Thymus (tissue), 11 donors: Measurements from ENCODE around the gene SORBS1. TPM values are rescaled to one million over a fixed set of nuclear protein-coding genes. Genes with fewer than 3 reads are reported as not detected.

Source experiments
- DNase-seq, 9 donors: peaks; one replicate each; pipeline ENCODE4 v3.0.0-alpha.2; 2013; ENCODE audit warnings: low spot score in 9 of 9, low read depth in 6 of 9, missing footprints in 1 of 9
- H3K27ac ChIP-seq, 2 donors: one replicate each; pipeline ENCODE4 v1.5.1; 2013; ENCODE audit warnings: control low read depth in 1 of 2, low read depth in 1 of 2, low read length in 1 of 2, mild to moderate bottlenecking in 1 of 2, moderate library complexity in 1 of 2
- H3K27me3 ChIP-seq, 2 donors: one replicate each; pipeline ENCODE4 v1.5.1; 2013; ENCODE audit warnings: low read length in 1 of 2; ENCODE audit not compliant: control insufficient read depth in 2 of 2, insufficient read depth in 1 of 2
- H3K36me3 ChIP-seq, 2 donors: one replicate each; pipeline ENCODE4 v1.5.1; 2013; ENCODE audit warnings: low read length in 1 of 2, mild to moderate bottlenecking in 1 of 2, moderate library complexity in 1 of 2; ENCODE audit not compliant: control insufficient read depth in 2 of 2, insufficient read depth in 2 of 2
- H3K4me1 ChIP-seq, 2 donors: one replicate each; pipeline ENCODE4 v1.5.1; 2013; ENCODE audit warnings: low read length in 2 of 2; ENCODE audit not compliant: control insufficient read depth in 2 of 2, insufficient read depth in 2 of 2
- H3K4me3 ChIP-seq, 2 donors: one replicate each; pipeline ENCODE4 v1.5.1; 2013; ENCODE audit warnings: low read length in 2 of 2, control low read depth in 1 of 2, mild to moderate bottlenecking in 1 of 2
- H3K9me3 ChIP-seq, 2 donors: one replicate each; pipeline ENCODE4 v1.5.1; 2013; ENCODE audit warnings: low read length in 1 of 2, mild to moderate bottlenecking in 1 of 2; ENCODE audit not compliant: control insufficient read depth in 2 of 2, insufficient read depth in 1 of 2
- WGBS: extraction: QIAGEN DNeasy Blood & Tissue Kit; methylation state at CpG from one replicate; pipeline ENCODE4 v1.1.7; 2013; 5-methylcytosine and 5-hydroxymethylcytosine counted together
- polyA plus RNA-seq: library from polyadenylated mRNA; stranded (reverse); fragments of 200-250 nt; gene quantifications from one replicate; pipeline ENCODE4 v1.2.3, GENCODE V29; 2013
- total RNA-seq: library from RNA; stranded (reverse); fragments of 120-200 nt; gene quantifications from one replicate; pipeline ENCODE4 v1.2.4, GENCODE V29; 2013
- donor health status: healthy.

Gene SORBS1
- total and polyA plus RNA-seq, 2 donors = 1.9 to 25.3 TPM

DNA sequence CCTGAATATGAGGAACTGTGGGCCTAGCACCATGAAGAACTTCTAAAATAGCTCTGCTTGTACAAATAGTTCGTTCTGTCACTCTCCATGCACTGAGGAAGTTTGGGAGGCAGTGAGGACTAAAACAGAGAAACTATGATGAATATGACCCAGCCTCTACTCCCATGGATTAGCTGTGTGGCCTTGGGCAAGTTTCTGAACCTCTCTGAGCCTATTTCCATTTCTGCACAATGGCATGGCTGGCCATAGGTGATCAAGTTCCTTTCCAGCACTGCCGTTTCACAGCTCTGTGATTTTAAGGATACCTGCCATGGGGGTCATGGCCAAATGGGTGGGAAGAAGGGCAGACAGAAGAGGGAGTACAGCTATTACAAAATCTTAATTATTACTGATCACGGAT is 57.6 kb downstream of the SORBS1 start:
- H3K9me3 ChIP-seq = no peaks in the 10 kb centered on the region
- no peak for DNase-seq
- H3K4me3 ChIP-seq = no peak overlapping the region
- no peaks in the 10 kb centered on the region for H3K36me3 ChIP-seq
- no peak overlapping the region for H3K27ac ChIP-seq
- no peaks in the 10 kb centered on the region for H3K27me3 ChIP-seq
- no peaks in the 10 kb centered on the region for H3K4me1 ChIP-seq
- WGBS = 93% methylated on average over 3 of the region's 3 CpGs

DNA sequence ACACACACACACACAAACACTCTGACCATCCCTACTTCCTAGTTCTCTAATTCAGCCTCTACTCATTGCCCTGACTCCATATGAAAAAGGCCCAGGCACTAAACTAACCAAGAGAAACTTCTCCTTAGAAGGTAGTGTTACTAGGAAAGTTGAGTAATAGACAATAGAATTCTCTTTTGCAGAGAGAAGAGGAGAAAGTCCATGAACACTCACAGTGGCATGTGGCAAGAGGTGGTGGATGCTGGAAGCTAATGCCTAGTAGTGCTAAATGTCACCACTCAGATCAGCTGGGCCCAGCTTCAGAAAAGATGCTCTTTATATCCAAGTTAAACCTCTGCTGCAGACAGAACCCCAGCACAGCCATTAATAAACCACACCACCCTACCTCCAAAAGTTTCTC is 58.2 kb downstream of the SORBS1 start:
- Histone ChIP-seq H3K4me1 (no peaks in the 10 kb centered on the region), H3K27me3 (no peaks in the 10 kb centered on the region), H3K9me3 (no peaks in the 10 kb centered on the region), H3K36me3 (no peaks in the 10 kb centered on the region), H3K4me3 (no peak overlapping the region), H3K27ac (no peak overlapping the region)
- DNase-seq = no peak

DNA sequence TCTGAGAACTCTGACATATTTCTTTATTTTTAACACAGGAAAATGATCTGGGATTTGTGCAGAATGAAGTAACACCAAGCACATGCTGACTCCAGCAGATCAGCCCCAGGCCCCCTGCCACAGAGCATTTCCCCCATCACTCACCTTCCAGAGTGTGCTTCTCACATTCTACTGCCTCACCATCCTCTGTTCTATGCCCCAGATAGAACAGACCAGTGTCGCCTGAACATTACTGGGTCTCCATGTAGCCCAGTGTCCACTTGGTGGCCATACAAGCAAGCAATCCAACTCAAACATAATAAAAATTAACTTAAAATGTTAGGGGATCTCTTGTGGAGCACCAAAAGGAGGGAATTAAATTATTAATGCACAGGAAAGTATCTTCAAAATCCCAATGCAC is 58.8 kb downstream of the SORBS1 start:
- no peak overlapping the region for H3K27ac ChIP-seq
- H3K4me3 ChIP-seq = no peak overlapping the region
- no peaks in the 10 kb centered on the region for H3K27me3 ChIP-seq
- H3K9me3 ChIP-seq = no peaks in the 10 kb centered on the region
- no peaks in the 10 kb centered on the region for H3K4me1 ChIP-seq
- H3K36me3 ChIP-seq = no peaks in the 10 kb centered on the region
- DNase-seq = no peak
- WGBS = 100% methylated on average over 1 of the region's 1 CpG

DNA sequence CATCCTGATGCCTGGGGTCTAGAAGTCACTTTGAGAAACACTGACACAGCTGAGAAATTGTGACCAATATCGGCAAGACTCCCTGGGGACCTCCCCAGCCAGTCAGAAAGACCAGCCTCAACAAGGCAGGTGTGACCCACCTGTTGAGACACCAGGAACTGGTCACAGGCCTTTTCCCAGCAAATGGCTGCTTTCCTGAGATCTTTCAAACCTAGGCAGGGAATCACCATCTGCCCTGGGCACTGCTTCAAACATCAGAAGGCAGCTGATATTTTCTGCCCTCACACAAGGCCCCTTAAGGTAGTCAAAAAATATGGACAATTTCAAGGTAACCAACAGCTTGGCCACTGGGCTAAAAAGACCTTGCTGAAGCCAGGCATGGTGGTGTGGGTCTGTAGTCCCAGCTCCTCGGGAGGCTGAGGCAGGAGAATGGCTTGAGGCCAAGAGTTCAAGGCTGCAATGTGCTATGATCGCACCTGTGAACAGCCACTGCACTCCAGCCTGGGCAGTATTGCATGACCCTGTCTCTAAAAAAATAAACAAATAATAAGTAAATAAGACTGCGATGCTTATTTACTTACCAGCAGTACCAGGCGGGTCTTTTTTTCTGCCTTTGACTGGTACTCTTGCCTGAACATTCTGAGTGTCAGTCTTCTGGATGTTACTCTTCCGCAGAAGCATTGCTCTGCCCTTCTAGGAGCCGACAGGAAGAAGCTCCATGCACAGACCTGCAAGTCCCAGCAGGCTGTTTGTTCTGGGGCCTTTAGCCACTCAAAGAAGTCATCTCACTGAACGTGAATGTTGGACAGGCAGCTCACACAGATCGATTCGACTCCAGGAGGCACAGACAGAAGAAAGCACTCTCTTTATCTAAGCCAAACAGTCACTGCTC is 59.7 kb downstream of the SORBS1 start:
- Histone ChIP-seq H3K9me3 (no peaks in the 10 kb centered on the region), H3K36me3 (no peaks in the 10 kb centered on the region), H3K27ac (peak overlapping the region in 1 of 2 donors; percentile 8), H3K4me3 (no peak overlapping the region), H3K27me3 (no peaks in the 10 kb centered on the region), H3K4me1 (no peaks in the 10 kb centered on the region)
- WGBS = 73% methylated on average over 10 of the region's 10 CpGs
- no peak for DNase-seq

DNA sequence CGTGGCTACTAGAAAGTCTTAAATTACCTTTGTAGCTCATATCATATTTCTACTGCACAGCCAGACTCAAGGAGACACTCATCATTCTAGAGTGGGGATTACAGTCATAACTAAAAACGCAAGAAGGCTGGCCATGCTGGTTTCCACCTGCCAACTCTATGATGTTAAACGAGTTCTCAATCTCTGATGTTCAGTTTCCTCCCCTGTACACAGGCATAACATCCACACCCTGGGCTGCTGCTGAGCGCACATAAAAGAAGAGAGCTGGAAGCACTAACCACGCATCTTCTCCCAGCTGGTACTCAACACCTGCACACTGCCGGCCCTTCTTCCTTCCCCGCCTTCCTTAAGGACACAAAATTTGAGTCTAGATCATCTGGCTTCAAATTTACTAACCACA is 60.5 kb downstream of the SORBS1 start:
- Histone ChIP-seq H3K27me3 (no peaks in the 10 kb centered on the region), H3K4me1 (no peaks in the 10 kb centered on the region), H3K4me3 (no peak overlapping the region), H3K9me3 (no peaks in the 10 kb centered on the region), H3K27ac (no peak overlapping the region), H3K36me3 (no peaks in the 10 kb centered on the region)
- WGBS = 41% methylated on average over 7 of the region's 7 CpGs
- peak in 1 of 9 donors; percentile 22 for DNase-seq

DNA sequence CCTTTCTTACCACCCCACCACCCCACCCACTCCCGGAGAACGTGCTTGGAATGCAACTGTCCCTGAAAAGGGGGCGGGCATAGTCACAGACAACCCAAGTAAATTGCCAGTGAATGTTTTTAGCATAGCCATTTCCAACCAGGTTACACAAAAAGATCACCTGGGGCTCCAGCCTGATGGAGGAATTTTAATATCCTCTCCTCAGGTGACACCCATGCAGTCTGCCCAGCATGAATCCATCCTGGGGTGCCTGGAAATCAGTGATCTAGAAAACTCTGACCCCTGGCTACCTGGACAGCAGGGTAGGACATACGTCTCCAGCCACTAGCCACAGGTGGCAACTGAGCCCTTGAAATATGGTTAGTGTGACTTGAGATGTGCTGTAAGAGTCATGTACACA is 61.1 kb downstream of the SORBS1 start:
- Histone ChIP-seq H3K27ac (no peak overlapping the region), H3K27me3 (no peaks in the 10 kb centered on the region), H3K4me3 (no peak overlapping the region), H3K36me3 (no peaks in the 10 kb centered on the region), H3K4me1 (no peaks in the 10 kb centered on the region), H3K9me3 (no peaks in the 10 kb centered on the region)
- whole genome bisulfite sequencing = 96% methylated on average over 4 of the region's 4 CpGs
- DNase-seq = no peak

DNA sequence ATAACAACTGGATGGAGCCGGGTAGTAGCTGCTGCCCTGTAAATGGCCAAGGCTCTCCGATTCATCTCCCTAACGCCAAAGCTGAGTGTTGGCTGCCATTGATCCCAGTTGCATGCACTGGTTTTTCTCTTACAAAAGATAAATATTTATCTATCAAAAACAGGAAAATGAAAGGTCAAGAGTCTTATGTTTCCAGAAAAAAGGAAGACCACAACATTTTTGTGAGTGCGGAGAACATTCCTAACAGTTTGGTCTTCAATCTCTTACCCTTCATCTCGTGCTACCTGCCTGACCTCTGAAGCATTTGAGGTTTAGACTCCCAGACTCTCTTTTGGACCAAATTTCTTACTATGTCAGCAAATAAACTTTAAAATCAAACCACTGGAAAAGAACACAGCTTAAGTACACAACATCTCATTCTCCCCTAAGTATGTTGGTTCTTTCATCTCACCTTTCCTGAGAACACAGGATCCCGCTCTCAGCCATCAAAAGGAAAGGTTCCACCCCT is 61.6 kb downstream of the SORBS1 start:
- no peak for DNase-seq
- Histone ChIP-seq H3K4me1 (no peaks in the 10 kb centered on the region), H3K27me3 (no peaks in the 10 kb centered on the region), H3K4me3 (no peak overlapping the region), H3K36me3 (no peaks in the 10 kb centered on the region), H3K9me3 (no peaks in the 10 kb centered on the region), H3K27ac (no peak overlapping the region)
- WGBS = 95% methylated on average over 6 of the region's 6 CpGs

DNA sequence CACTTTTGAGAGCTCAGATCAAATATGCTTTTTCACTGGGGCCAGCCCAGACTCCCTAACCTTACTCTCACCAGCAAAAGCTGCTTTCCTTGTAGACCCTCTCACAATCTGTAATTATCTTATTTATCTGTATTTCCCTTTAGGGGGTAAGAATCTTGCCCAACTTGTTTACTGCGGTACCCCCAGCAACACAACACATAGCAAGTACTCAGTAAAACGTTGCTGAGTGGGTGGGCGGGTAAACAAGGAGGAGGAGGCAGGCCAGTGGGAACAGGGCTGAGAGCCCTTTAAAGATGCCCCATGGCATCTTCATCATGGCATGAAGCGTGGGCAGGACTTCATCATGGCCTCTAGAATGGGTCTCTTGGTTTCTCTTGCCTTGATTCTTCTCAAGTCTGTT is 64.2 kb downstream of the SORBS1 start:
- Histone ChIP-seq H3K4me1 (no peaks in the 10 kb centered on the region), H3K4me3 (no peak overlapping the region), H3K27me3 (no peaks in the 10 kb centered on the region), H3K27ac (no peak overlapping the region), H3K9me3 (no peaks in the 10 kb centered on the region), H3K36me3 (no peaks in the 10 kb centered on the region)
- DNase-seq = no peak
- WGBS = 82% methylated on average over 4 of the region's 4 CpGs

DNA sequence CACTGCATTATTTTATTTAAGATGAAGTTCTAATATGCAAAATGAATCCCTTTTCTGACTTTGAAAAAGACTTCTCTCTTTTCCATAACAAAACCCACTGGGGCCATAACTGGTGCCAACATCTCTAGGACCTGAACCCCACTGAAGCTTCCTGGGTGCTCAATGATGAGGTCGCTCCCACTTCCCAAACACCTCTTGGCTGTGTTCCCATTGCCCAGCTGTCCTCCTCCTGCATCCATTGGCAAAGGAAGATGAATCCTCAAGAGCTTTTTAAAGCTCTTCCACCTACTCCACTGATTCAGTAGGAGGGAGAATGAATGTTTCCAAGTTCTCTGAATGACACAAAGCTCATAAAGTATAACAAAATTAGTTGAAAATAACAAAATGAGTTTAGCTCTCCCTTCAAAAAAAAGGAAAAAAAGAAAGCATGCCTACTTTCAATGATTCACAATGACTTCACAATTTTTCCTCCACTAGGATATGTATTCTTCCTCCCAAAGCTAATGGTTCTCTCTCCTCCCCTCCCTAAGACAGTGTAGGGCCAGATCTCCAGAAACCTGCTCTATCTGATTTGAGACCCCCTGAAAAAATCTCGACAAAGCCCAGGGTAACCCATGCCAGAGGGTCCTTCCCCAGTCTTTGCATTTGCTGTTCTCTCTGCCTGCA is 64.8 kb downstream of the SORBS1 start:
- no peaks in the 10 kb centered on the region for H3K4me1 ChIP-seq
- H3K27ac ChIP-seq = no peak overlapping the region
- no peaks in the 10 kb centered on the region for H3K9me3 ChIP-seq
- no peaks in the 10 kb centered on the region for H3K36me3 ChIP-seq
- no peak for DNase-seq
- no peak overlapping the region for H3K4me3 ChIP-seq
- WGBS = 86% methylated on average over 2 of the region's 2 CpGs
- H3K27me3 ChIP-seq = no peaks in the 10 kb centered on the region
